D721Med (cell line): ENCODE data around the gene LRMDA.

ENCODE experiments used
- DNase-seq: peaks from one replicate; pipeline ENCODE4 v3.0.0; 2011; ENCODE audit warnings: low spot score; ENCODE audit not compliant: insufficient read length
- FAIRE-seq: peaks from 2 replicates; lab custom pipeline; 2011; peaks lifted over from hg19 to GRCh38; lab: Jason Lieb, UNC
- CTCF ChIP-seq: IDR thresholded peaks from 2 replicates; pipeline ENCODE4 v1.5.1; 2012; ENCODE audit warnings: mild to moderate bottlenecking, control low read depth; ENCODE audit not compliant: insufficient read depth; ENCODE audit errors: missing control alignments

Gene LRMDA

GRCh38 chr10:76071653-76072365 lies 640.4 kb downstream of the LRMDA start:
- no peak for FAIRE-seq
- no peak for TF ChIP-seq CTCF
- no peak for DNase-seq

- FAIRE-seq: no peak
- DNase-seq: no peak
- no peak for TF ChIP-seq CTCF
Observed at GRCh38 chr10:76072384-76072783, 641.0 kb downstream of the LRMDA start.

- no peak for TF ChIP-seq CTCF
- no peak for DNase-seq
- FAIRE-seq: no peak
Observed at GRCh38 chr10:76073524-76073923, 642.1 kb downstream of the LRMDA start.

GRCh38 chr10:76074659-76075058 lies 643.2 kb downstream of the LRMDA start:
- TF ChIP-seq CTCF: no peak
- DNase-seq: no peak
- FAIRE-seq: no peak

GRCh38 chr10:76080451-76080850 lies 649.0 kb downstream of the LRMDA start:
- no peak for TF ChIP-seq CTCF
- DNase-seq (no peak), FAIRE-seq (no peak)

GRCh38 chr10:76080991-76081390 lies 649.6 kb downstream of the LRMDA start:
- TF ChIP-seq CTCF: no peak
- FAIRE-seq (no peak), DNase-seq (no peak)

GRCh38 chr10:76082232-76082631 lies 650.8 kb downstream of the LRMDA start:
- TF ChIP-seq CTCF: no peak
- DNase-seq: no peak
- no peak for FAIRE-seq
